ENCODE data around the gene JAZF1. TPM values are rescaled to one million over a fixed set of nuclear protein-coding genes. Genes with fewer than 3 reads are reported as not detected.

JAZF1 gene
- polyA plus RNA-seq, 3 donors = 12.1 to 18.1 (median 17.2) TPM

- H3K4me1 Mint-ChIP-seq = peaks cover 43% of the 10 kb centered on the region
- peaks cover 30% of the 10 kb centered on the region for H3K79me2 ChIP-seq (ENCODE audit: insufficient read depth, low read length)
Observed at GRCh38 chr7:28067171-28067570, 113.4 kb downstream of the JAZF1 start.

DNA sequence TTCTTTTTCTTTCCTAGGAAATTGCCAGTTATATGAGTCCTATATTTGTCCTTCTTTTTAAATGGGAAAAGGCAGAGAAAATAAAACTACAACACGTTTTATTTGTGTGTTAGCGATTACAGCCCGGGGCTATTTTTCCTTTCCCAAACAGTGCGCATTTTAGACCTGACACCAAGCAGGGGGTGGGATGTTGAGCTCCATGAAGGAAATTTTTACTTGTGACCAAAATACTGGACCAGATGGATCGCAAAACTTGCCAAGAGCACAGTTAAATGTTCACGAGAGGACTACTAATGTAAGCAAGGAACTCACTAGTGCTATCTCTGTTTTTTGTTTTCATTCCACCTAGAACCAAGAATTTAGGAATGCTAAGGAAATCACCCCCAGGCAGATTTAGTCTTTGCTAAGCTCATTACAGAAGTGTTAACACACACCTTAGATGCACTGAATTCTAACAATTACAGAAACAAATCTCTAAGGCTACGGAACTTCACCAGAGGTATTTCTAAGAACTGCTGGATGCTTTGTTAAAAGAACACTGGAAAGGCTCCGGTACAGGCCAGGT, 114.8 kb downstream of the JAZF1 start:
- H3K36me3 ChIP-seq (replicated peaks in 1 of 2; ENCODE audit: control insufficient read depth in 1 of 2, insufficient read depth in 2 of 2, low read length in 2 of 2) = peaks cover 2 to 6% of the 10 kb centered on the region in 2 donors
- Mint-ChIP-seq H3K4me1 (peaks cover 49% of the 10 kb centered on the region), H3K36me3 (peaks cover 16 to 19% of the 10 kb centered on the region in 2 donors), H3K4me3 (no peak overlapping the region), H3K9me3 (peaks cover 0 to 2% (median 0%) of the 10 kb centered on the region in 7 donors), H3K27me3 (ENCODE audit: low read depth in 3 of 3) (no peaks in the 10 kb centered on the region), H3K27ac (no peak overlapping the region)
- intact Hi-C loops (cut with micrococcal nuclease) = no loop called here
- H3K79me2 ChIP-seq (ENCODE audit: insufficient read depth, low read length) = peaks cover 30% of the 10 kb centered on the region
- H3K4me3 ChIP-seq (replicated peaks in 1 of 3; ENCODE audit: low read depth in 2 of 3, low read length in 3 of 3) = no peak overlapping the region
- H3K27ac ChIP-seq (ENCODE audit: low read depth in 1 of 2, low read length in 2 of 2) = no peak overlapping the region
- H3K9ac ChIP-seq (ENCODE audit: insufficient read depth, low read length, poor library complexity, severe bottlenecking) = no peak overlapping the region
- H4K20me1 ChIP-seq (ENCODE audit: insufficient read depth, low read length) = peaks cover 60% of the 10 kb centered on the region
- H3K9me3 ChIP-seq (replicated peaks in 1 of 2; ENCODE audit: control insufficient read depth in 1 of 2, insufficient read depth in 1 of 2, low read length in 2 of 2) = no peaks in the 10 kb centered on the region
- no peaks in the 10 kb centered on the region for H3K27me3 ChIP-seq (ENCODE audit: control insufficient read depth in 2 of 2, insufficient read depth in 2 of 2, low read length in 2 of 2)
- 100% methylated on average over 1 of the region's 8 CpGs for WGBS (ENCODE audit: insufficient coverage)
- peaks cover 23 to 39% of the 10 kb centered on the region in 2 donors for H3K4me1 ChIP-seq (ENCODE audit: control insufficient read depth in 1 of 2, insufficient read depth in 2 of 2, low read length in 2 of 2)
- H3K4me2 ChIP-seq (replicated peaks; ENCODE audit: extremely low read depth, low read length, poor library complexity, severe bottlenecking) = no peak overlapping the region
- TF ChIP-seq CTCF (IDR thresholded peaks at IDR 0.05) = no peak
- DNase-seq = no peak
- no peak overlapping the region for H2AFZ ChIP-seq (ENCODE audit: insufficient read depth, low read depth, low read length, poor library complexity, severe bottlenecking)

More at GRCh38 chr7:28067171-28067570, 113.4 kb downstream of the JAZF1 start:
- Mint-ChIP-seq H3K36me3 (peaks cover 27% of the 10 kb centered on the region in 2 donors), H3K27me3 (ENCODE audit: low read depth in 3 of 3) (no peaks in the 10 kb centered on the region), H3K27ac (no peak overlapping the region), H3K4me3 (no peak overlapping the region), H3K9me3 (peaks cover 0 to 2% (median 0%) of the 10 kb centered on the region in 7 donors)
- H3K4me2 ChIP-seq (replicated peaks; ENCODE audit: extremely low read depth, low read length, poor library complexity, severe bottlenecking) = no peak overlapping the region
- peaks cover 53% of the 10 kb centered on the region for H4K20me1 ChIP-seq (ENCODE audit: insufficient read depth, low read length)
- H3K4me3 ChIP-seq (replicated peaks in 1 of 3; ENCODE audit: low read depth in 2 of 3, low read length in 3 of 3) = no peak overlapping the region
- DNase-seq = no peak
- H3K27ac ChIP-seq (ENCODE audit: low read depth in 1 of 2, low read length in 2 of 2) = no peak overlapping the region
- H3K4me1 ChIP-seq (ENCODE audit: control insufficient read depth in 1 of 2, insufficient read depth in 2 of 2, low read length in 2 of 2) = peaks cover 19 to 33% of the 10 kb centered on the region in 2 donors
- no peak overlapping the region for H2AFZ ChIP-seq (ENCODE audit: insufficient read depth, low read depth, low read length, poor library complexity, severe bottlenecking)
- no peak for TF ChIP-seq CTCF (IDR thresholded peaks at IDR 0.05)
- H3K9me3 ChIP-seq (replicated peaks in 1 of 2; ENCODE audit: control insufficient read depth in 1 of 2, insufficient read depth in 1 of 2, low read length in 2 of 2) = no peaks in the 10 kb centered on the region
- no peaks in the 10 kb centered on the region for H3K27me3 ChIP-seq (ENCODE audit: control insufficient read depth in 2 of 2, insufficient read depth in 2 of 2, low read length in 2 of 2)
- intact Hi-C loops (cut with micrococcal nuclease) = no loop called here
- no peak overlapping the region for H3K9ac ChIP-seq (ENCODE audit: insufficient read depth, low read length, poor library complexity, severe bottlenecking)
- H3K36me3 ChIP-seq (replicated peaks in 1 of 2; ENCODE audit: control insufficient read depth in 1 of 2, insufficient read depth in 2 of 2, low read length in 2 of 2) = peaks cover 2 to 8% of the 10 kb centered on the region in 2 donors
